Fibroblast of villous mesenchyme (primary cell): Measurements from ENCODE around the gene SAP25. TPM values are rescaled to one million over a fixed set of nuclear protein-coding genes. Genes with fewer than 3 reads are reported as not detected.

ENCODE experiments used
- DNase-seq: peaks from one replicate; pipeline ENCODE4 v3.0.0-alpha.2; 2010; ENCODE audit warnings: low read depth
- H3K4me3 ChIP-seq: 2 replicates; pipeline ENCODE4 v1.5.1; 2011; ENCODE audit warnings: low read depth, mild to moderate bottlenecking, low read length
- CTCF ChIP-seq: IDR thresholded peaks from 2 replicates; pipeline ENCODE4 v1.5.1; 2012; ENCODE audit warnings: low read depth, mild to moderate bottlenecking, low read length; ENCODE audit not compliant: insufficient read depth
- total RNA-seq: library from RNA; depleted of rRNA; stranded (reverse); fragments of >200 nt; gene quantifications from 2 replicates; pipeline ENCODE4 v1.2.3, GENCODE V29; 2012

Gene SAP25
- total RNA-seq = 0.32 TPM in 1 of 2 replicates, not detected in the other

- TF ChIP-seq CTCF = peak; percentile 13
- no peak for DNase-seq
- H3K4me3 ChIP-seq = no peak within 1 kb of the TSS
Measured at GRCh38 chr7:100573691-100574361, at the start of gene SAP25. Gene SAP25, minus strand, starts transcription at chr7:100573900. Its CDS starts 158 bp downstream, at chr7:100573742.

- H3K4me3 ChIP-seq = no peak overlapping the region
- no peak for TF ChIP-seq CTCF
- DNase-seq = no peak
Measured at GRCh38 chr7:100621554-100621953, 47.9 kb upstream of the SAP25 start.

- no peak for TF ChIP-seq CTCF
- no peak for DNase-seq
- H3K4me3 ChIP-seq = no peak overlapping the region
Measured at GRCh38 chr7:100620804-100621203, 47.1 kb upstream of the SAP25 start.

- DNase-seq = no peak
- no peak overlapping the region for H3K4me3 ChIP-seq
- TF ChIP-seq CTCF = no peak
Measured at GRCh38 chr7:100620239-100620638, 46.5 kb upstream of the SAP25 start.

GRCh38 chr7:100614308-100614861 is 40.7 kb upstream of the SAP25 start:
- DNase-seq = no peak

GRCh38 chr7:100613412-100614175 is 39.9 kb upstream of the SAP25 start:
- no peak for TF ChIP-seq CTCF
- DNase-seq = no peak

More at GRCh38 chr7:100614308-100614861, 40.7 kb upstream of the SAP25 start:
- H3K4me3 ChIP-seq = no peak overlapping the region
- TF ChIP-seq CTCF = no peak

More at GRCh38 chr7:100613412-100614175, 39.9 kb upstream of the SAP25 start:
- H3K4me3 ChIP-seq = peak overlapping the region; percentile 86
